Activated CD4-positive, alpha-beta T cell treated with anti-CD3 and anti-CD28 coated beads for 24 hours (primary cell): ENCODE measurements around the gene GMPR.
"Not testable (repeated sequence)": the region's sequence is repeated elsewhere in the genome, so short reads cannot be mapped to it uniquely, and the experiment has no call there.

Source experiments
- DNase-seq, 2 donors: peaks; one replicate each; pipeline ENCODE4 v3.0.0-alpha.2; 2020; ENCODE audit warnings: low read depth in 2 of 2

GMPR gene

GRCh38 chr6:16244869-16245451 lies 6.6 kb downstream of the GMPR start:
- DNase-seq, result no peak

DNA sequence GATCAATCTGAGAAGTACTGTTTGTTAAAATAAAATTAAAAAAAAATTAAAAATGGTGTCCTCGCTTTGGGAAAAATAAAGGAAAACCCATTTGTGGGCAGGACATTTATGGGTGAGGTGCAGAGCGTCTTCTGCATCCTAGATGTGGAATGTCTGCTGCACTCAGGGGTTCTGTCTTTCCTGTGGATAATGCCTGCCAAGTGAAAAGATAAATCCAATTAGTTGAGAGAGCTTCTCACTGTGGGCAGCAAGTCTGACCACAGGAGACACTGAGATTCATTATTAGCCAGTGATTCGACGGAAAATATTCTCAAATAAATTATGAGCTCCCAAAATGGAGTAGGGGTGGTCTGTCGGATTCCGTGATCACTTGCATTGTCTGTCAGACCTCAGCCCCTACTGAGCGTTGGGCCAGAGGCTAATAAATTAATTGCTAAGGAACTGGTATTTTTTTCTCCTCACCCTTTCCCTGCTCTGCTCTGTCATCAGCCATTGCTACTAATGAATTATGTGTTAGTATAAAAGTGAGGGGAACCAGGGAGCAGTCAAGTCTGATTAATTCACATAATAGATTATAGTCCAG lies 10.0 kb downstream of the GMPR start:
- no peak for DNase-seq

DNA sequence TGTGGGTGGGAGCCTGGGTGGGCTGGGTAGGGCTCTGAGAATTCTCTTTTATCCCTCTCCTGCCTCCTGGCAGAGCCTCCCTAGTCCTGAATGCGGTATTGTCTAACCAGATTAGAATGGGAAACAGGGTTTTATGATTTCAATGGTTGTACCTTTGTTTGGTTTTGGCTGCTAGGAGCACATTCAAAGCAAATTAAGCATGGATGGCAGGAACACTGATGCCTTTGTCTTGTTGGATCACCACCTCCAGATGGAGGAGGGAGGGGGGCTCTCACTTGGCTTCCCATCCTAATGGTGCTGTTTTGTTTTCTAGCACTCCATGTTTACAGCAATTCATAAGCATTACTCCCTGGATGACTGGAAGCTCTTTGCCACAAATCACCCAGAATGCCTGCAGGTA lies 11.6 kb downstream of the GMPR start:
- no peak for DNase-seq

- DNase-seq, result no peak
Observed at GRCh38 chr6:16251706-16252105, 13.3 kb downstream of the GMPR start.

DNA sequence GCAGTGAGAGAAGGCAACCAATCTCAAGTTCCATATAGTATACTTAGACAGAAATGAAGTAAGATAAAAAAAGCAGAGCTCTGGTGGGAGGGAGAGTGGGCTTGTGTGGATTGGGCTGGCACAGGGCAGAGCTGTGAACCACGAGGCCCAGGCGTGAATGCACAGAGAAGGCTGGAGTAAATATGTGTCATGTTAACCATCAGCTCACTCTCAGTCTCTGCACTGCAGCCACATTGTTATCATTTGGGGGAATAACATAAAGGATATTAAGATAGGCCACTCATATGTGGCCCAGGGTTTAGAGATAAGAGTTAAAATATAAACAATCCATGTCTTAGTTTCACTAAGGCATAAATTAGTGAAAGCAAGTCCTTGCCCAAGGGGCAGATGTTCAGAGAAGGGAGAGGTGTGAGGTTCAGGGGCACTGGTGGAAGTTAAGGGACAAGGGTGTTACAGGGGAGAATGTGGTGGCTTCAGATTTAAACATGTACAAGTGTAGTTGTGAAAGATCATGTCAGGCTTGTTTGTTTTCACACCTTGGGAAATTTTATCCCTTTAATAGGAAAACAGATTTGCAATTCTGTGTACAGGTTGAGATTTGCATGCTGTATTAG lies 14.4 kb downstream of the GMPR start:
- DNase-seq, result no peak

DNA sequence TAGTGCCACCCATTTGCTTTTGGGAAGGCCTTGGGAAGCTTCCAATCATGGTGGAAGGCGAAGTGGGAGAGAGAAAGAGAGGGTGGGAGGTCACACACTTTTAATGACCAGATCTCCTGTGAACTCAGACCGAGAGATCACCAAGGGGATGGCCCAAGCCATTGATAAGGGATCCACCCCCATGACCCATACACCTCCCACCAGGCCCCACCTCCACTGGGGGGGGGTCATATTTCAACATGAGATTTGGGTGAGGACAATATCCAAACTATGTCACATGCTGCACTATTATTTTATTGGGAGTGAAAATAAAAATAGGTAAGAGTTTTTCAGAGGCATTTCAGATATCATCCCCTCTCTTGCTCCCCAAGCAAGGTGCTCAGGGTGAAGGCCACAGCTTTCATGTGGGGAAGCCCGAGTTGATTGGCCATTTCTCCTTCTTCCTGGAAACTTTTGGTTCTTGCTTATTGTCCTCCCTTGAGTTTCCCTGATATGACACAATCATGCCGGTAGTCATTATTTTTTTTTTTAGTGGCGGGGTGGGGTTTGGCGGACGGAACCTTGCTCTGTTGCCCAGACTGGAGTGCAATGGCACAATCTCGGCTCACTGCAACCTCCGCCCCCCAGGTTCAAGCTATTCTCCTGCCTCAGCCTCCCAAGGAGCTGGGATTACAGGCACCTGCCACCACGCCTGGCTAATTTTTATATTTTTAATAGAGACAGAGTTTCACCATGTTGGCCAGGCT lies 15.2 kb downstream of the GMPR start:
- DNase-seq, result no peak

GRCh38 chr6:16254535-16254934 lies 16.1 kb downstream of the GMPR start:
- DNase-seq, result no peak

GRCh38 chr6:16256781-16257180 lies 18.4 kb downstream of the GMPR start:
- no peak for DNase-seq

GRCh38 chr6:16257999-16258708 lies 19.8 kb downstream of the GMPR start:
- no peak for DNase-seq

DNA sequence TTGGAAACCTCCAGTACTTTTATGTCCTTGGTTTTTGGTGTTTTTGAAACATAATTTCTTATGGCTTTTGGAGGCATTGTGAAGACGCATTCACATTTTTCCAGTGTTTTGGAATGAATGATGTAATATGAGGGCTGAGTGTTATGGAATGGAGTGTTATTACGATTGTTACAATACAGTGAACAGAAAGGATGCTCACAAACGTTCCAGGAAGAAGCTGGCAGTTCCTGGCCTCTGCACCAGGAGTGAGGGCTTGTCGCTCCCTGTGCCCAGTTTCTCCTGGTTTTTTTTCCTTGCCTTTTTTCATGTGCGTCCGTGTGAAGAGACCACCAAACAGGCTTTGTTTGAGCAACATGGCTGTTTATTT lies 20.3 kb downstream of the GMPR start:
- no peak for DNase-seq

DNA sequence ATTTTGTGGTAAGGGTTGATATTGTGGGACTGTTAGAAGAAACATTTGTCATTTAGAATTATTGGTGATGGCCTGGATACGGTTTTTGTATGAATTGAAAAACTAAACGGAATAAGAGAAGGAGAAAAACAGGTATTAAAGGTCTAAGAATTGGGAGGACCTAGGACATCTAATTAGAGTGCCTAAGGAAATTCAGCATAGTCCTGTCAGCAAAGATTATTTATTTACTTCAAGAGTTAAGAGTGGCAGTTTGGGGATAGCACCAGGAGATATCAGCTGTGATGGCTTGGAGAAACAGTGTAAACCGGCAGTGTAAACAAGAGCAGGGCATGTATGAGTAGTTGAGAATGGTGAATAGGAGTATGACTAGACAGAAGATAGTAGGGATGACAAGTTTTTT lies 21.2 kb downstream of the GMPR start:
- DNase-seq, result not testable (repeated sequence)

GRCh38 chr6:16260602-16261001 lies 22.2 kb downstream of the GMPR start:
- DNase-seq, result not testable (repeated sequence)

GRCh38 chr6:16262773-16263172 lies 24.4 kb downstream of the GMPR start:
- DNase-seq, result not testable (repeated sequence)

GRCh38 chr6:16263464-16264099 lies 25.2 kb downstream of the GMPR start:
- not testable (repeated sequence) for DNase-seq

DNA sequence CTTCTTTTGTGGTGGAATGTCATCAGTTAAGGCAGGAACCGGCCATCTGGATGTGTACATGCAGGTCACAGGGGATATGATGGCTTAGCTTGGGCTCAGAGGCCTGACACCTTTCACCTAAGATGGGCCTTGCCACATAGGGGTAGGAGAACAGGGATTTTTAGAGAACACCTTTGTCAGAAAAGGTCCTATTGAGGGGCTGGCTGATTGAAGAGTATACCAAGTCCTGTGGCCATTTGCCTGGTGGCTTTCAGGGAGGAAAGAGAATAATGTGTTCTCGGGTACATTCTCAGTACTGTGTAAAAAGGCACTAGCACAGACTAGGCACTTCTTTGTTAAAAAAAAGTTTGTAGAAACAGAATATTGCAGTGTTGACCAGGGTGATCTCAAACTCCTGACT lies 26.4 kb downstream of the GMPR start:
- no peak for DNase-seq

GRCh38 chr6:16265351-16266341 lies 27.3 kb downstream of the GMPR start:
- DNase-seq, result no peak

DNA sequence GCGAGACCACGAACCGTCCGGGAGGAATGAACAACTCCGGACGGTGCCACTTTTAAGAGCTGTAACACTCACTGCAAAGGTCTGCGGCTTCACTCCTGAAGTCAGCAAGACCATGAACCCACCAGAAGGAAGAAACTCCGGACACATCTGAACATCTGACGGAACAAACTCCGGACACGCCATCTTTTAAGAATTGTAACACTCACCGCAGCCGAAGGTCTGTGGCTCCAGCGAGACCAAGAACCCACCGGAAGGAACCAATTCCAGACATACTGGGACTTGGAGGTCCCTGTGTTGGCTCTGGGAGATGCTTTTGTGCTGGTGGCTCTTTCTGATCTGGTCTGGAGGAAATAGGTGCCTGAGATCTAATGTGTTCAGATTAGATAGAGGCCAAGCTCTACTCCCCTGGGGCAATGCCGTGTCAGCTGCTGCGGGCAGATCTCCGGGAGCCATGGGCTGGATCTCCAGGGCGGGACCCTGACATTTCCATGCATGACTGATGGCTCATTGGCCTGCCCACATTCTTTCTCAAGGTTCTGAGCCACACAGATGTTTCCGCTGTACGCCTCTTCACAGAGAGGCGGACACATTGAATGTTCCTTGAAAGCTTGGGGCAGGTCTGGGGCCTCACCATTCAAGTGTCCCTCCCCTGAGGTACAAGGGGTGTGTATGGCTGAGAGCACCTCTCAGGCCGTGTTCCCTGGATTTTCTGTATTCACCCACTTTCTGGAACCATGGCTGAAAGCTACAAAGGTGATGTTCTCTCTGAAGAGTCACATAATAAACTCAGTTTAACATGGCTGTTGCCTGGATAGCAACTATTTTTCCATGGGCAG lies 29.3 kb downstream of the GMPR start:
- DNase-seq, result no peak

DNA sequence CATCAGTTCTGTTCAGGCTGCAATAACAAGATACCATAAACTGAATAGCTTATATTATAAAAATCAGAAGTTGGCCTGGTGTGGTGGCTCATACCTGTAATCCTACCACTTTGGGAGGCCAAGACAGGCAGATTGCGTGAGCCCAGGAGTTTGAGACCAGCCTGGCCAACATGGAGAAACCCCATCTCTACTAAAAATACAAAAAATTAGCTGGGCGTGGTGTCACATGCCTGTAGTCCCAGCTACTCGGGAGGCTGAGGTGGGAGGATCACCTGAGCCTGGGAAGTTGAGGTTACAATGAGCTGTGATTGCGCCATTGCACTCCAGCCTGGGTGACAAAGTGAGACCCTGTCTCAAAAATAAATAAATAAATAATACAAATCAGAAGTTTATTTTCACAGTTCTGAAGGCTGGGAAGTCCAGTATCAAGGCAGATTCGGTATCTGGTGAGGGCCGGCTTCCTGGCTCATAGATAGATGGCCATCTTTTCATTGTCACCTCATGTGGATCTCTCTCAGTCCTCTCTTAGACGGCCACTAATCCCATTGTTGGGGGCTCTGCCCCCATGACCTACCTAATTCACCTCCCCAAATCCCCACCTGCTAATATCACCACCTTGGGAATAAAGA lies 31.2 kb downstream of the GMPR start:
- not testable (repeated sequence) for DNase-seq

DNA sequence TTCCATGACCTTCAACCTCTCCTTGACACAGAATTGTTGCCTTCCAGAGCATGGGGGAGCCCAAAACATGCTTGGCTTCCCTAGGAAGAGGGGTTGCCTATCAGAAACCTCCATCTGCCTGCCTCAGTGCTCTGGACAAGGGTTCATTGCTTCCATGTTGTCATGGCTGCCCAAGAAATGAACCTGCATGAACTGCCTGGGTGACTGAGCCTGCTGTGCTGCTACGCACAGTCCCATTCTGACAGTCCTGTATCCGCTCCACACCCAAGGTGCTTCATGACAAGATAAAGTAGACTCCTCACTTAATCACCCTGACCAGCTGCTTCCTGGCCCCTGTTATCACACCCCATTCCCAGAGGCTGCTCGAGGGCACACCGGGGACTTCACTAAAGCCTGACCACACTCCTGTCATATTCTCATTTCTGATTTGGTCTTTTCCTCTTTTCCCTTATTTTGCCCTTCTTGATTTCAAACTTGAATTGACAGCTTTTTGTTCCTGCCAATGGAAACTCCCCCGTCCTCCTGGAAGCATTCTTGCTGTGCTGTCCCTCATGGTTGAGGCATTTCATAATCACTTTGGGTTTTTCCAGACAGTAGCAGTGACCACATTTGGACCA lies 31.9 kb downstream of the GMPR start:
- no peak for DNase-seq
